Transverse colon (tissue), 4 donors: Measurements from ENCODE around the gene CCDC85C.

ENCODE experiments used
- CTCF ChIP-seq, 5 experiments: fragments of 200-600 bp in 3 of 5; fragments of 450-650 bp in 2 of 5; sonication (generic) in 3 of 5; IDR thresholded peaks; 1 replicate in 2 of 5; 2 replicates in 3 of 5; pipeline ENCODE4 v1.5.1; 2016 to 2017; ENCODE audit warnings: antibody characterized with exemption in 5 of 5, inconsistent platforms in 3 of 5, mild to moderate bottlenecking in 2 of 5, moderate library complexity in 1 of 5
- POLR2A ChIP-seq: fragments of 450-650 bp; IDR thresholded peaks from one replicate; pipeline ENCODE4 v1.6.1; 2016; ENCODE audit warnings: antibody characterized with exemption, mild to moderate bottlenecking, moderate library complexity
- POLR2AphosphoS5 ChIP-seq, 3 donors: sonication (generic); formaldehyde crosslinking; IDR thresholded peaks; one replicate each; pipeline ENCODE4 v1.6.1; 2016; ENCODE audit warnings: antibody characterized with exemption in 3 of 3

DNA sequence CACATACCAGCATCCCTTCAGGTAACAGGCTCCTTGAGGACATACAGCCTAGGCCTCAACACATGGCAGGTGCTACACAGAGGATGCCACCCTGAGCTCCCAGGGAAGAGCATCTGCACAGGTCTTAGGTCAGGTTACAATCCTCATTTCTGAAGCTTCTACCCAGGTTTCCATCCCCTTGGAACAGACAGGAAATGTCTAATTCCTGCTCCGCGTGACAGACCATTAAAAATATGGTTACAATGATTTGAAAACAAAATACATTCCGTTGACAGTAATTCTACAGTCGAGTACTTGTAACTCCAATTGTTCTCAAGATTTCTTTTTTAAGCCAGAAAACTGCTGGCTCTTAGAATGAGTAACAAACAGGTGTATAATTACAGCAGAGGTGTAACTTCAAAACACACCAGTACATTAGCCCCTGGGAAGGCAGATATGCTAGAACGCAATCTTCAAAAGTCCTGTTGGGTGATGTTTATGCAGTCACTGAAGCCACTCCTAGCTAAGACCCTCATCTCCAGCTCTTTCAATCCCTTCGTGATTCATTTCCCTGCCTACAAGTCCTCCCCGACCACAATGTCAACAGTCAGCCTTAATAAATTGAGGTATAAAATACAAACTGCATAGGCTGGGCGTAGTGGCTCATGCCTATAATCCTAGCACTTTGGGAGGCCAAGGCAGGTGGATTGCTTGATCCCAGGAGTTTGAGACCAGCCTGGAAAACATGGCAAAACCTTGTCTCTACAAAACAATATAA is 135.0 kb downstream of the CCDC85C start:
- TF ChIP-seq POLR2A (no peak), CTCF (IDR thresholded peaks at IDR 0.05) (no peak), POLR2AphosphoS5 (IDR thresholded peaks at IDR 0.05) (no peak)
